ENCODE results near the gene OR14A16. TPM values are rescaled to one million over a fixed set of nuclear protein-coding genes. Genes with fewer than 3 reads are reported as not detected.

The OR14A16 gene
- polyA plus RNA-seq, 3 donors: not detected

GRCh38 chr1:247797518-247797917 is 26.4 kb downstream of the OR14A16 start:
- DNase-seq (ENCODE audit: low read depth in 3 of 3, low spot score in 2 of 3): no peak

GRCh38 chr1:247769603-247770002 is 54.3 kb downstream of the OR14A16 start:
- no peak for DNase-seq (ENCODE audit: low read depth in 3 of 3, low spot score in 2 of 3)

Other genes starting within 250 kb of the OR14A16 start
- not detected for gene OR2G2, start 235.8 kb downstream of the OR14A16 start, polyA plus RNA-seq (ENCODE audit: insufficient read length in 3 of 3)
- not detected for gene OR2G3, start 218.5 kb downstream of the OR14A16 start, polyA plus RNA-seq (ENCODE audit: insufficient read length in 3 of 3)
- gene OR13G1, start 144.4 kb downstream of the OR14A16 start, polyA plus RNA-seq (ENCODE audit: insufficient read length in 3 of 3): not detected
- gene OR6F1, start 107.5 kb downstream of the OR14A16 start, polyA plus RNA-seq (ENCODE audit: insufficient read length in 3 of 3): not detected
- gene OR14K1, start 85.5 kb downstream of the OR14A16 start, polyA plus RNA-seq (ENCODE audit: insufficient read length in 3 of 3): not detected
- gene OR14A2, start 76.0 kb downstream of the OR14A16 start, polyA plus RNA-seq (ENCODE audit: insufficient read length in 3 of 3): not detected
- gene OR1C1, start 63.6 kb downstream of the OR14A16 start, polyA plus RNA-seq (ENCODE audit: insufficient read length in 3 of 3): under 1 TPM in 1 of 3 donors, not detected in 2; 0.12 TPM
- not detected for gene OR11L1, start 17.8 kb upstream of the OR14A16 start, polyA plus RNA-seq (ENCODE audit: insufficient read length in 3 of 3)
- 1 to 10 TPM; 1.2 to 1.6 (median 1.5) TPM for gene TRIM58, start 33.1 kb upstream of the OR14A16 start, polyA plus RNA-seq (ENCODE audit: insufficient read length in 3 of 3)
- gene OR2W3, start 71.5 kb upstream of the OR14A16 start, polyA plus RNA-seq (ENCODE audit: insufficient read length in 3 of 3): under 1 TPM in 2 of 3 donors, not detected in 1; 0.47 to 0.50 TPM
- not detected for gene OR2T8, start 96.1 kb upstream of the OR14A16 start, polyA plus RNA-seq (ENCODE audit: insufficient read length in 3 of 3)
- not detected for gene OR2AJ1, start 100.8 kb upstream of the OR14A16 start, polyA plus RNA-seq (ENCODE audit: insufficient read length in 3 of 3)
- gene OR2L8, start 124.7 kb upstream of the OR14A16 start, polyA plus RNA-seq (ENCODE audit: insufficient read length in 3 of 3): not detected
- gene OR2AK2, start 141.1 kb upstream of the OR14A16 start, polyA plus RNA-seq (ENCODE audit: insufficient read length in 3 of 3): not detected
- gene OR2L5, start 189.5 kb upstream of the OR14A16 start, polyA plus RNA-seq (ENCODE audit: insufficient read length in 3 of 3): not detected
- gene OR2L2, start 206.0 kb upstream of the OR14A16 start, polyA plus RNA-seq (ENCODE audit: insufficient read length in 3 of 3): under 1 TPM; 0.07 to 0.12 (median 0.10) TPM
- not detected for gene OR2L3, start 222.7 kb upstream of the OR14A16 start, polyA plus RNA-seq (ENCODE audit: insufficient read length in 3 of 3)

Measured in right renal cortex interstitium (tissue), 3 donors.